Effector memory CD4-positive, alpha-beta T cell (primary cell): Measurements from ENCODE around the gene PTPA.
"Not testable (repeated sequence)": the region's sequence is repeated elsewhere in the genome, so short reads cannot be mapped to it uniquely, and the experiment has no call there.

ENCODE experiments used
- DNase-seq, 3 donors: peaks; one replicate each; pipeline ENCODE4 v3.0.0-alpha.2; 2020
- H3K27ac ChIP-seq: 2 replicates; pipeline ENCODE4 v1.7.0; 2013; ENCODE audit warnings: mild to moderate bottlenecking, low read length, moderate library complexity; ENCODE audit not compliant: insufficient read depth, poor library complexity, severe bottlenecking
- H3K27me3 ChIP-seq: replicated peaks from 2 replicates; pipeline ENCODE4 v1.7.0; 2013; ENCODE audit warnings: mild to moderate bottlenecking, low read length; ENCODE audit not compliant: insufficient read depth, control insufficient read depth, poor library complexity, severe bottlenecking
- H3K36me3 ChIP-seq: 2 replicates; pipeline ENCODE4 v1.7.0; 2013; ENCODE audit warnings: mild to moderate bottlenecking, low read length, moderate library complexity; ENCODE audit not compliant: control insufficient read depth, insufficient read depth
- H3K4me1 ChIP-seq: 2 replicates; pipeline ENCODE4 v1.7.0; 2013; ENCODE audit warnings: low read length, mild to moderate bottlenecking; ENCODE audit not compliant: control insufficient read depth, insufficient read depth, poor library complexity, severe bottlenecking
- H3K4me3 ChIP-seq: 2 replicates; pipeline ENCODE4 v1.7.0; 2013; ENCODE audit warnings: low read length, low read depth, mild to moderate bottlenecking; ENCODE audit not compliant: insufficient read depth, poor library complexity, severe bottlenecking
- H3K9me3 ChIP-seq: 2 replicates; pipeline ENCODE4 v1.7.0; 2013; ENCODE audit warnings: mild to moderate bottlenecking, low read length, moderate library complexity; ENCODE audit not compliant: control insufficient read depth

Gene PTPA

GRCh38 chr9:129124506-129125069 is 13.4 kb downstream of the PTPA start:
- H3K36me3 ChIP-seq = peaks cover 63% of the 10 kb centered on the region
- H3K4me1 ChIP-seq = no peaks in the 10 kb centered on the region
- DNase-seq = no peak
- no peak overlapping the region for H3K27ac ChIP-seq
- no peaks in the 10 kb centered on the region for H3K27me3 ChIP-seq
- H3K9me3 ChIP-seq = no peaks in the 10 kb centered on the region
- no peak overlapping the region for H3K4me3 ChIP-seq

- no peak overlapping the region for H3K27ac ChIP-seq
- no peaks in the 10 kb centered on the region for H3K4me1 ChIP-seq
- DNase-seq = no peak
These were observed 14.3 kb downstream of the PTPA start for GRCh38 chr9:129125478-129125877.

GRCh38 chr9:129126749-129127618 is 15.8 kb downstream of the PTPA start:
- H3K27ac ChIP-seq = no peak overlapping the region
- H3K27me3 ChIP-seq = no peaks in the 10 kb centered on the region
- no peaks in the 10 kb centered on the region for H3K4me1 ChIP-seq
- peaks cover 47% of the 10 kb centered on the region for H3K36me3 ChIP-seq
- H3K4me3 ChIP-seq = no peak overlapping the region
- no peaks in the 10 kb centered on the region for H3K9me3 ChIP-seq
- no peak for DNase-seq

More at GRCh38 chr9:129125478-129125877, 14.3 kb downstream of the PTPA start:
- Histone ChIP-seq H3K9me3 (no peaks in the 10 kb centered on the region), H3K4me3 (no peak overlapping the region), H3K36me3 (peaks cover 62% of the 10 kb centered on the region), H3K27me3 (no peaks in the 10 kb centered on the region)

GRCh38 chr9:129128689-129129088 is 17.5 kb downstream of the PTPA start:
- H3K36me3 ChIP-seq = peaks cover 40% of the 10 kb centered on the region
- no peak for DNase-seq

GRCh38 chr9:129130271-129130670 is 19.1 kb downstream of the PTPA start:
- H3K4me1 ChIP-seq, H3K27me3 ChIP-seq, H3K4me3 ChIP-seq, H3K9me3 ChIP-seq, H3K27ac ChIP-seq, DNase-seq: not testable (repeated sequence)
- H3K36me3 ChIP-seq = peaks cover 29% of the 10 kb centered on the region

More at GRCh38 chr9:129128689-129129088, 17.5 kb downstream of the PTPA start:
- Histone ChIP-seq H3K27me3 (no peaks in the 10 kb centered on the region), H3K27ac (no peak overlapping the region), H3K4me3 (no peak overlapping the region), H3K4me1 (no peaks in the 10 kb centered on the region), H3K9me3 (no peaks in the 10 kb centered on the region)

GRCh38 chr9:129130791-129131190 is 19.6 kb downstream of the PTPA start:
- no peaks in the 10 kb centered on the region for H3K4me1 ChIP-seq
- H3K4me3 ChIP-seq = no peak overlapping the region
- no peak for DNase-seq
- H3K27me3 ChIP-seq = no peaks in the 10 kb centered on the region
- no peak overlapping the region for H3K27ac ChIP-seq
- H3K36me3 ChIP-seq = peaks cover 25% of the 10 kb centered on the region
- no peaks in the 10 kb centered on the region for H3K9me3 ChIP-seq

- DNase-seq = peak; percentile 67 to 74 (median 67)
- Histone ChIP-seq H3K36me3 (peaks cover 27% of the 10 kb centered on the region), H3K4me3 (no peak overlapping the region), H3K4me1 (no peaks in the 10 kb centered on the region), H3K27me3 (no peaks in the 10 kb centered on the region), H3K27ac (peak overlapping the region; percentile 7), H3K9me3 (no peaks in the 10 kb centered on the region)
These were observed 20.3 kb downstream of the PTPA start for GRCh38 chr9:129131300-129132145.

- Histone ChIP-seq H3K9me3 (no peaks in the 10 kb centered on the region), H3K27ac (no peak overlapping the region), H3K4me3 (no peak overlapping the region), H3K36me3 (peaks cover 27% of the 10 kb centered on the region), H3K27me3 (no peaks in the 10 kb centered on the region), H3K4me1 (no peaks in the 10 kb centered on the region)
- DNase-seq = no peak
These were observed 21.9 kb downstream of the PTPA start for GRCh38 chr9:129133082-129133481.

- Histone ChIP-seq H3K27ac (no peak overlapping the region), H3K36me3 (peaks cover 21% of the 10 kb centered on the region)
These were observed 24.3 kb downstream of the PTPA start for GRCh38 chr9:129135476-129135875.

More at GRCh38 chr9:129135476-129135875, 24.3 kb downstream of the PTPA start:
- DNase-seq = no peak
- Histone ChIP-seq H3K9me3 (no peaks in the 10 kb centered on the region), H3K4me1 (peaks cover 12% of the 10 kb centered on the region), H3K27me3 (no peaks in the 10 kb centered on the region), H3K4me3 (no peak overlapping the region)
